Keratinocyte (primary cell): Measurements from ENCODE around the gene FRYL. TPM values are rescaled to one million over a fixed set of nuclear protein-coding genes. Genes with fewer than 3 reads are reported as not detected.

ENCODE experiments used
- DNase-seq: peaks from one replicate; pipeline ENCODE4 v3.0.0-alpha.2; 2011; ENCODE audit warnings: low read depth, missing footprints, low spot score
- FAIRE-seq: peaks from 2 replicates; lab custom pipeline; 2011; peaks lifted over from hg19 to GRCh38; lab: Jason Lieb, UNC
- H2AFZ ChIP-seq: 2 replicates; pipeline ENCODE4 v1.6.0; 2012; ENCODE audit warnings: low read length, control low read depth, inconsistent platforms; ENCODE audit not compliant: control insufficient read depth
- H3K27ac ChIP-seq: 2 replicates; pipeline ENCODE4 v1.5.1; 2011; ENCODE audit warnings: low read length; ENCODE audit not compliant: control insufficient read depth, insufficient read depth
- H3K27me3 ChIP-seq: 3 replicates; pipeline ENCODE4 v1.6.0; 2011; ENCODE audit warnings: low read length; ENCODE audit not compliant: control insufficient read depth, insufficient read depth; ENCODE audit errors: extremely low read depth
- H3K36me3 ChIP-seq, 2 experiments: 2 replicates in 1 of 2; 3 replicates in 1 of 2; pipeline ENCODE4 v1.5.1; 2011; ENCODE audit warnings: low read length in 2 of 2, mild to moderate bottlenecking in 1 of 2; ENCODE audit not compliant: control insufficient read depth in 2 of 2, insufficient read depth in 2 of 2; ENCODE audit errors: extremely low read depth in 1 of 2
- H3K4me1 ChIP-seq: 3 replicates; pipeline ENCODE4 v1.5.1; 2011; ENCODE audit warnings: low read length; ENCODE audit not compliant: control insufficient read depth, insufficient read depth; ENCODE audit errors: extremely low read depth
- H3K4me2 ChIP-seq: 3 replicates; pipeline ENCODE4 v1.6.0; 2011; ENCODE audit warnings: low read depth, low read length; ENCODE audit not compliant: control insufficient read depth, insufficient read depth; ENCODE audit errors: extremely low read depth
- H3K4me3 ChIP-seq, 3 experiments: fragments of 200-600 bp in 1 of 3; sonication (generic) in 1 of 3; 2 replicates in 2 of 3; 3 replicates in 1 of 3; pipeline ENCODE4 v1.5.1; 2011 to 2016; ENCODE audit warnings: low read length in 3 of 3, mild to moderate bottlenecking in 3 of 3, control low read depth in 2 of 3, inconsistent platforms in 1 of 3, low read depth in 1 of 3, mixed read lengths in 1 of 3, mixed run types in 1 of 3, moderate library complexity in 1 of 3; ENCODE audit not compliant: control insufficient read depth in 2 of 3, insufficient read depth in 2 of 3; ENCODE audit errors: extremely low read depth in 1 of 3
- H3K79me2 ChIP-seq: 2 replicates; pipeline ENCODE4 v1.6.0; 2012; ENCODE audit warnings: low read length; ENCODE audit not compliant: control insufficient read depth, insufficient read depth
- H3K9ac ChIP-seq: 3 replicates; pipeline ENCODE4 v1.6.0; 2011; ENCODE audit warnings: low read length; ENCODE audit not compliant: control insufficient read depth, insufficient read depth; ENCODE audit errors: extremely low read depth
- H3K9me1 ChIP-seq: 3 replicates; pipeline ENCODE4 v1.6.0; 2011; ENCODE audit warnings: low read length; ENCODE audit not compliant: control insufficient read depth, insufficient read depth; ENCODE audit errors: extremely low read depth
- H3K9me3 ChIP-seq: 2 replicates; pipeline ENCODE4 v1.5.1; 2012; ENCODE audit warnings: low read depth, low read length; ENCODE audit not compliant: control insufficient read depth
- H4K20me1 ChIP-seq: 3 replicates; pipeline ENCODE4 v1.6.0; 2011; ENCODE audit warnings: low read length; ENCODE audit not compliant: control insufficient read depth, insufficient read depth; ENCODE audit errors: extremely low read depth
- EZH2 ChIP-seq: IDR thresholded peaks from one replicate; pipeline ENCODE4 v1.6.1; 2012; ENCODE audit warnings: inconsistent platforms, mild to moderate bottlenecking, low read length, moderate library complexity
- dilution Hi-C: fragments of 300-500 bp; cut with MboI; formaldehyde crosslinking; loops from one replicate; pipeline ENCODE4 v1.7.0; 2020; ENCODE audit warnings: low sequenced_read_pairs; ENCODE audit not compliant: extremely low pct_ligation_motif_present
- polyA plus RNA-seq, 5 experiments: library from polyadenylated mRNA; depleted of rRNA in 3 of 5; stranded (reverse) in 3 of 5; stranded (forward) in 1 of 5; unstranded in 1 of 5; fragments of >200 nt; gene quantifications; 1 replicate in 1 of 5; 2 replicates in 3 of 5; 3 replicates in 1 of 5; pipeline versions ENCODE4 v1.2.1 to v1.2.3, GENCODE V29; 2011 to 2012; ENCODE audit warnings: missing spikeins in 2 of 5, low read depth in 1 of 5, low replicate concordance in 1 of 5
- TF ChIP-seq, protein P1 (sequence below), 3 experiments: IDR thresholded peaks in 1 of 3; conservative IDR thresholded peaks in 1 of 3; optimal IDR thresholded peaks in 1 of 3; 2 replicates in 2 of 3; 3 replicates in 1 of 3; pipeline versions ENCODE3 to v1.5.1; 2011; ENCODE audit warnings: low read length in 3 of 3, mild to moderate bottlenecking in 3 of 3, moderate library complexity in 2 of 3, control low read depth in 1 of 3, inconsistent platforms in 1 of 3; ENCODE audit not compliant: insufficient read depth in 2 of 3; ENCODE audit errors: extremely low read depth in 1 of 3

FRYL gene
- polyA plus RNA-seq, 1 donor (not counting 4 experiments of a cell fraction or from before 2014, with no cell fraction given): 40.4 TPM

DNA sequence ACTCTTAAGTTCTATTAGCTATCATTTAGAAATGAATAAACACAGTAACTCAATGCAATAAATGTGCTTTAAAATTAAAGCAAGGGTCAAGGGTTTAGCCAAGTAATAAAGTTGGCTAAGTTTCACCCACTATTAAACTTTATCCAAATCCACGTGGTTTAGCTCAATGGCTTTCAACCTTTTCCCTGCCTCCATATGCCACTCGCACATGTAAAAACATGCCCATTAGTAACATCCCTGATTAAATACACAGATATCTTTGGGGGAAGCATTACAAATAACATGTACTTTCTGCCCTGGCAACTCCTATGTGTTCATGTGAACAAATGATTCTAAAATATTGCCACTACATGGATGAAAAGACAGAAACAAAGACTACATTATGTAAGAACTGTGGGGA is 159.2 kb downstream of the FRYL start:
- Histone ChIP-seq H3K4me3 (no peak overlapping the region), H3K79me2 (peaks cover 6% of the 10 kb centered on the region)
- dilution Hi-C loops: no loop called here

DNA sequence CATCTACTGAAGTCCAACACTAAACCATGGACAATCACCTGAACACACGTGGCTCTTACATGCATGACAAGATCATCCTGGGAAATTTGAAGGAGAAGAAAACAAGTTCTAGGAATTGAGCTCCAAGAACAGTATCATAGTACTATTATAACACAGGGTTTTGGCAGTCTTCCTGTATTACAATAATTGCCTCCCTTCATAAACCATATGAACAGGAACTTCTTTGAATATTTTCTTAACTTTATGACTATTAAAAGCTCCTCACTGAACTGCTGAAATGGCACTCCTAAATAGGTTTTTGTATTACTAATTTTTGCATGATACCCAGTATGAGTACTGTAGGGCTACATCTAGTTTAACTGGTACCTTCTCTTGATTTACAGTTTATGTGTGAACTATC is 160.0 kb downstream of the FRYL start:
- no peak overlapping the region for H3K27ac ChIP-seq
- no peak for FAIRE-seq
- no peaks in the 10 kb centered on the region for H3K9me3 ChIP-seq
- no peaks in the 10 kb centered on the region for H3K27me3 ChIP-seq
- H3K79me2 ChIP-seq: peaks cover 6% of the 10 kb centered on the region
- TF ChIP-seq, protein P1, sequence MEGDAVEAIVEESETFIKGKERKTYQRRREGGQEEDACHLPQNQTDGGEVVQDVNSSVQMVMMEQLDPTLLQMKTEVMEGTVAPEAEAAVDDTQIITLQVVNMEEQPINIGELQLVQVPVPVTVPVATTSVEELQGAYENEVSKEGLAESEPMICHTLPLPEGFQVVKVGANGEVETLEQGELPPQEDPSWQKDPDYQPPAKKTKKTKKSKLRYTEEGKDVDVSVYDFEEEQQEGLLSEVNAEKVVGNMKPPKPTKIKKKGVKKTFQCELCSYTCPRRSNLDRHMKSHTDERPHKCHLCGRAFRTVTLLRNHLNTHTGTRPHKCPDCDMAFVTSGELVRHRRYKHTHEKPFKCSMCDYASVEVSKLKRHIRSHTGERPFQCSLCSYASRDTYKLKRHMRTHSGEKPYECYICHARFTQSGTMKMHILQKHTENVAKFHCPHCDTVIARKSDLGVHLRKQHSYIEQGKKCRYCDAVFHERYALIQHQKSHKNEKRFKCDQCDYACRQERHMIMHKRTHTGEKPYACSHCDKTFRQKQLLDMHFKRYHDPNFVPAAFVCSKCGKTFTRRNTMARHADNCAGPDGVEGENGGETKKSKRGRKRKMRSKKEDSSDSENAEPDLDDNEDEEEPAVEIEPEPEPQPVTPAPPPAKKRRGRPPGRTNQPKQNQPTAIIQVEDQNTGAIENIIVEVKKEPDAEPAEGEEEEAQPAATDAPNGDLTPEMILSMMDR (optimal IDR thresholded peaks at IDR 0.05 in 1 of 3, IDR thresholded peaks at IDR 0.05 in 1 of 3, conservative IDR thresholded peaks at IDR 0.05 in 1 of 3; ENCODE audit: extremely low read depth in 1 of 3, insufficient read depth in 2 of 3, low read length in 3 of 3): no peak
- no peak for TF ChIP-seq EZH2
- peaks cover 16% of the 10 kb centered on the region for H3K4me1 ChIP-seq
- H4K20me1 ChIP-seq: no peaks in the 10 kb centered on the region
- DNase-seq: no peak
- H3K4me3 ChIP-seq: no peak overlapping the region
- H2AFZ ChIP-seq: no peak overlapping the region
- no peak overlapping the region for H3K4me2 ChIP-seq
- no peaks in the 10 kb centered on the region for H3K9me1 ChIP-seq
- dilution Hi-C loops: no loop called here
- H3K36me3 ChIP-seq: peaks cover 4 to 9% of the 10 kb centered on the region in 2 experiments
- H3K9ac ChIP-seq: no peak overlapping the region

More for the DNA sequence above, 159.2 kb downstream of the FRYL start:
- DNase-seq (no peak), FAIRE-seq (peak; percentile 56)
- peaks cover 4 to 9% of the 10 kb centered on the region in 2 experiments for H3K36me3 ChIP-seq
- peak overlapping the region; percentile 11 for H3K4me2 ChIP-seq
- H3K9me1 ChIP-seq: no peaks in the 10 kb centered on the region
- no peaks in the 10 kb centered on the region for H4K20me1 ChIP-seq
- no peak overlapping the region for H2AFZ ChIP-seq
- no peak overlapping the region for H3K9ac ChIP-seq
- H3K27me3 ChIP-seq: no peaks in the 10 kb centered on the region
- H3K9me3 ChIP-seq: no peaks in the 10 kb centered on the region
- TF ChIP-seq EZH2: no peak
- TF ChIP-seq, protein P1 (optimal IDR thresholded peaks at IDR 0.05 in 1 of 3, IDR thresholded peaks at IDR 0.05 in 1 of 3, conservative IDR thresholded peaks at IDR 0.05 in 1 of 3; ENCODE audit: extremely low read depth in 1 of 3, insufficient read depth in 2 of 3, low read length in 3 of 3): no peak
- peak overlapping the region; percentile 59 for H3K27ac ChIP-seq
- H3K4me1 ChIP-seq: peaks cover 16% of the 10 kb centered on the region
